GM12878 (cell line): ENCODE measurements around the gene ARHGAP9. TPM values are rescaled to one million over a fixed set of nuclear protein-coding genes. Genes with fewer than 3 reads are reported as not detected.

Experiments
- ATF7 ChIP-seq: fragments of 450-650 bp; IDR thresholded peaks from 2 replicates; pipeline ENCODE4 v1.6.1; 2016; ENCODE audit warnings: low read depth, mild to moderate bottlenecking
- CBX3 ChIP-seq: fragments of 200-600 bp; sonication (generic); IDR thresholded peaks from 2 replicates; pipeline ENCODE4 v1.6.1; 2016; ENCODE audit warnings: low read depth, borderline replicate concordance
- CEBPB ChIP-seq, 2 experiments: fragments of 150-350 bp in 1 of 2; IDR thresholded peaks; 2 replicates each; pipeline ENCODE4 v1.6.1; 2012 to 2014; ENCODE audit warnings: low read depth in 2 of 2, low read length in 2 of 2, borderline replicate concordance in 1 of 2, inconsistent platforms in 1 of 2
- CEBPZ ChIP-seq: fragments of 150-350 bp; IDR thresholded peaks from 2 replicates; pipeline ENCODE4 v1.6.1; 2016; ENCODE audit warnings: low read depth, low read length
- EGR1 ChIP-seq, 2 experiments: IDR thresholded peaks; 1 replicate in 1 of 2; 2 replicates in 1 of 2; pipeline ENCODE4 v1.6.1; 2011 to 2012; ENCODE audit warnings: low read depth in 2 of 2, low read length in 2 of 2, borderline replicate concordance in 1 of 2, mild to moderate bottlenecking in 1 of 2, moderate library complexity in 1 of 2
- HDAC2 ChIP-seq: fragments of 200-600 bp; sonication (generic); IDR thresholded peaks from 2 replicates; pipeline ENCODE4 v1.6.1; 2017
- IKZF2 ChIP-seq, 2 experiments: fragments of 450-650 bp; IDR thresholded peaks; 2 replicates each; pipeline ENCODE4 v1.6.1; 2017; ENCODE audit warnings: mild to moderate bottlenecking in 2 of 2, moderate library complexity in 2 of 2
- JUNB ChIP-seq: IDR thresholded peaks from 2 replicates; pipeline ENCODE4 v1.6.1; 2016; ENCODE audit warnings: antibody characterized with exemption, mild to moderate bottlenecking
- LARP7 ChIP-seq: fragments of 450-650 bp; IDR thresholded peaks from 2 replicates; pipeline ENCODE4 v1.6.1; 2017; ENCODE audit warnings: mild to moderate bottlenecking
- MTA2 ChIP-seq: fragments of 450-650 bp; IDR thresholded peaks from 2 replicates; pipeline ENCODE4 v1.6.1; 2016; ENCODE audit warnings: low read depth, mild to moderate bottlenecking, moderate library complexity
- NR2C1 ChIP-seq: fragments of 450-650 bp; IDR thresholded peaks from 2 replicates; pipeline ENCODE4 v1.6.1; 2017; ENCODE audit warnings: antibody characterized with exemption, mild to moderate bottlenecking, moderate library complexity
- NR2F1 ChIP-seq: fragments of 450-650 bp; conservative IDR thresholded peaks from 2 replicates; pipeline ENCODE4 v1.6.1; 2017; ENCODE audit warnings: mild to moderate bottlenecking
- POU2F2 ChIP-seq: IDR thresholded peaks from 3 replicates; pipeline ENCODE4 v1.6.1; 2011; ENCODE audit warnings: low read depth, mild to moderate bottlenecking, low read length, borderline replicate concordance
- RELB ChIP-seq: fragments of 450-650 bp; IDR thresholded peaks from 2 replicates; pipeline ENCODE4 v1.6.1; 2017; ENCODE audit warnings: low read depth, mild to moderate bottlenecking, moderate library complexity
- REST ChIP-seq: IDR thresholded peaks from 2 replicates; pipeline ENCODE4 v1.6.1; 2012; ENCODE audit warnings: mild to moderate bottlenecking, low read depth, low read length
- RUNX3 ChIP-seq: IDR thresholded peaks from 2 replicates; pipeline ENCODE4 v1.6.1; 2012; ENCODE audit warnings: low read length, inconsistent platforms
- SIN3A ChIP-seq: IDR thresholded peaks from 2 replicates; pipeline ENCODE4 v1.6.1; 2012; ENCODE audit warnings: low read depth, low read length, improper control_type of control experiment
- SMARCA5 ChIP-seq: fragments of 450-650 bp; IDR thresholded peaks from 2 replicates; pipeline ENCODE4 v1.6.1; 2017; ENCODE audit warnings: mild to moderate bottlenecking
- TCF3 ChIP-seq: IDR thresholded peaks from 2 replicates; pipeline ENCODE4 v1.6.1; 2012; ENCODE audit warnings: low read depth, mild to moderate bottlenecking, low read length, borderline replicate concordance; ENCODE audit not compliant: insufficient read depth
- polyA plus RNA-seq, 11 experiments: library from polyadenylated mRNA; depleted of rRNA in 4 of 11; unstranded in 6 of 11; stranded (reverse) in 5 of 11; fragments of >200 nt; fragmentation: Nextera tagmentation in 4 of 11; fragmentation: Illumina TruSeq in 1 of 11; extraction: Ambion mirVana in 4 of 11; extraction: Trizol in 1 of 11; gene quantifications; 1 replicate in 1 of 11; 2 replicates in 10 of 11; pipeline versions ENCODE4 v1.2.1 to v1.2.3, GENCODE V29; 2011 to 2016; ENCODE audit warnings: inconsistent platforms in 2 of 11, missing spikeins in 2 of 11, low read depth in 1 of 11
- total RNA-seq, 4 experiments: library from RNA; depleted of rRNA in 3 of 4; stranded (reverse); fragments of >200 nt in 3 of 4; fragmentation: Illumina TruSeq in 1 of 4; extraction: Trizol in 1 of 4; gene quantifications; 2 replicates each; pipeline versions ENCODE4 v1.2.1 to v1.2.3, GENCODE V29; 2013 to 2021

ARHGAP9 gene
- total and polyA plus RNA-seq, 10 of the 15 experiments (the other 5 are each of a cell fraction or from before 2014, with no cell fraction given): 19.5 to 102 (median 76.8) TPM

GRCh38 chr12:57430112-57430930 lies 49.3 kb downstream of the ARHGAP9 start (continued):
- TF ChIP-seq EGR1 (IDR thresholded peaks at IDR 0.05; ENCODE audit: borderline replicate concordance in 1 of 2, low read depth in 2 of 2, low read length in 2 of 2) (peak in 1 of 2 experiments; percentile 69; a peak in 2 of 3 replicates), TCF3 (peak; percentile 13; the same call in 1 of the 2 replicates), REST (no peak), NR2F1 (peak; percentile 67), JUNB (no peak), LARP7 (no peak), HDAC2 (no peak), RELB (0 out of 2 replicates have a peak, but pooled peaks have one; percentile 25), ATF7 (no peak), POU2F2 (no peak), MTA2 (no peak), NR2C1 (no peak), CEBPB (IDR thresholded peaks at IDR 0.05; ENCODE audit: borderline replicate concordance in 1 of 2, low read depth in 2 of 2, low read length in 2 of 2) (no peak), SIN3A (peak; percentile 50; the same call in 1 of the 2 replicates), RUNX3 (peak; percentile 47), SMARCA5 (peak; percentile 22; the same call in 1 of the 2 replicates), IKZF2 (IDR thresholded peaks at IDR 0.05) (peak; percentile 9 to 19; a peak in 1 of 4 replicates), CEBPZ (no peak), CBX3 (no peak)
